ENCODE measurements around the gene CRIP2. TPM values are rescaled to one million over a fixed set of nuclear protein-coding genes. Genes with fewer than 3 reads are reported as not detected.

Gene CRIP2
- total and polyA plus RNA-seq, 2 of the 13 experiments (the other 11 are each of a cell fraction or from before 2014, with no cell fraction given), result 31.6 to 37.9 TPM

DNA sequence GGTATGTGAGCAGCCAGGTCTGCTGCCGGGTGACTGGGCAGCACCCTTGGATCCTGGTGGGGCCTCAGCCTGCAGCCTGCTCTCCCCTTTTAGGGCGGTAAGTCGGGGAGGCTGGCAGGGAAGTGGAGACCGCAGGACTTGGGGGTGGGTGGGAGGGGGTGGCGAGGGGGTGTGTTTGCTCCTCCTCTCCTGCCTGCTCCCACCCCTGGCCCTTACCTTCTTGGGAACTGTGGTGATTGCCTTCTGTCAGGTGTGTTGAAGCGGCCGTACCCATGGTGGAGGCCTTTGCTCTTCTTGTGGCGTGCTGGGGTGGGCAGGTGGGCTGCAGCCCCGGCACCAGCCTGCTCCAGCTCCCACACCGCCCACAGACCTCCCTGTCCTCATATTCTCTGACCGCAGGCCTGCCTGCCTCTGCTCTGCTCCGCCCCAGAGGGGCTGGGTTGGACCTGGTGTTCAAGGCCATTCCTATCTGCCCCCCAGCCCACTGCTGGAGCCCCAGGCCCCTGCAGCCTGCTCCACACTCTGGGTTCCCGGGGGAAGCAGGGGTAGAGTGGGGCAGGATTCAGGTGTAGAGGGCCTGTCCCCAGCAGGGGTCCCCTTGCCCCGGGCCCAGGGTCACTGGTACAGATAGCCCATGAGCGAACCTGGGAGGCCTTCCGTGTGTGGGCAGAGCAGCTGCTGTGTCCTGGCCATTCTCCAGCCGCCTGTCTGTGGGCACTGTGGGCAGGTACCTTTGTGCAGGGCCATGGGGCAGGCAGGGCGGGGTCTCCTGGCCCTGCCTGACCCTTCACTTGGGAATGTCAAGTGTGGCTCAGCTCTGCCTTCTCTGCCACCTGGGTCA is 21.6 kb downstream of the CRIP2 start (continued):
- peak; percentile 93 for TF ChIP-seq KDM3A (CRISPR knock-in tag; IDR thresholded peaks at IDR 0.05; ENCODE audit: low read depth)
- TF ChIP-seq IRX3 (CRISPR knock-in tag; IDR thresholded peaks at IDR 0.05; ENCODE audit: borderline replicate concordance, low read depth), result no peak
- peak; percentile 60; the same call in 1 of the 2 replicates for TF ChIP-seq SAFB2 (CRISPR knock-in tag; IDR thresholded peaks at IDR 0.05; ENCODE audit: borderline replicate concordance, low read depth)
- no peak for TF ChIP-seq NONO (IDR thresholded peaks at IDR 0.05)
- peak; percentile 36; the same call in 1 of the 2 replicates for TF ChIP-seq NONO (CRISPR knock-in tag; conservative IDR thresholded peaks at IDR 0.05)
- TF ChIP-seq ZNF788 (CRISPR knock-in tag; IDR thresholded peaks at IDR 0.05; ENCODE audit: borderline replicate concordance), result peak; percentile 60; the same call in 1 of the 2 replicates
- 0 out of 2 replicates have a peak, but pooled peaks have one; percentile 21 for TF ChIP-seq HINFP (CRISPR knock-in tag; IDR thresholded peaks at IDR 0.05; ENCODE audit: low read depth)
- TF ChIP-seq CBX1 (IDR thresholded peaks at IDR 0.05; ENCODE audit: low read depth), result peak; percentile 76
- TF ChIP-seq HNRNPL (IDR thresholded peaks at IDR 0.05; ENCODE audit: low read depth, low read length), result peak; percentile 100
- TF ChIP-seq, protein P1, sequence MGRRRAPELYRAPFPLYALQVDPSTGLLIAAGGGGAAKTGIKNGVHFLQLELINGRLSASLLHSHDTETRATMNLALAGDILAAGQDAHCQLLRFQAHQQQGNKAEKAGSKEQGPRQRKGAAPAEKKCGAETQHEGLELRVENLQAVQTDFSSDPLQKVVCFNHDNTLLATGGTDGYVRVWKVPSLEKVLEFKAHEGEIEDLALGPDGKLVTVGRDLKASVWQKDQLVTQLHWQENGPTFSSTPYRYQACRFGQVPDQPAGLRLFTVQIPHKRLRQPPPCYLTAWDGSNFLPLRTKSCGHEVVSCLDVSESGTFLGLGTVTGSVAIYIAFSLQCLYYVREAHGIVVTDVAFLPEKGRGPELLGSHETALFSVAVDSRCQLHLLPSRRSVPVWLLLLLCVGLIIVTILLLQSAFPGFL (CRISPR knock-in tag; IDR thresholded peaks at IDR 0.05), result no peak
- TF ChIP-seq ZNF326 (CRISPR knock-in tag; IDR thresholded peaks at IDR 0.05; ENCODE audit: borderline replicate concordance), result no peak
- TF ChIP-seq ZFP82 (CRISPR knock-in tag; IDR thresholded peaks at IDR 0.05; ENCODE audit: borderline replicate concordance), result no peak
- TF ChIP-seq PAF1 (CRISPR knock-in tag; IDR thresholded peaks at IDR 0.05), result no peak
- peak; percentile 26 for TF ChIP-seq ZNF414 (CRISPR knock-in tag; IDR thresholded peaks at IDR 0.05)
- TF ChIP-seq PHF20 (CRISPR knock-in tag; IDR thresholded peaks at IDR 0.05), result 0 out of 2 replicates have a peak, but pooled peaks have one; percentile 42
- no peak for TF ChIP-seq MAFG (CRISPR knock-in tag; IDR thresholded peaks at IDR 0.05)
- no peak for TF ChIP-seq ZNF205 (CRISPR knock-in tag; IDR thresholded peaks at IDR 0.05)
- peak; percentile 26; the same call in 1 of the 2 replicates for TF ChIP-seq ZNF552 (CRISPR knock-in tag; IDR thresholded peaks at IDR 0.05; ENCODE audit: borderline replicate concordance)
- TF ChIP-seq IKZF1 (IDR thresholded peaks at IDR 0.05), result no peak
- TF ChIP-seq MXI1 (IDR thresholded peaks at IDR 0.05; ENCODE audit: borderline replicate concordance, low read depth, low read length), result no peak
- peak; percentile 84 for TF ChIP-seq GATAD2A (CRISPR knock-in tag; IDR thresholded peaks at IDR 0.05)
- TF ChIP-seq HHEX (CRISPR knock-in tag; IDR thresholded peaks at IDR 0.05), result no peak
- TF ChIP-seq ZSCAN29 (CRISPR knock-in tag; conservative IDR thresholded peaks at IDR 0.05), result 0 out of 2 replicates have a peak, but pooled peaks have one; percentile 44
- TF ChIP-seq FOXK1 (CRISPR knock-in tag; IDR thresholded peaks at IDR 0.05; ENCODE audit: borderline replicate concordance, low read depth), result 0 out of 2 replicates have a peak, but pooled peaks have one; percentile 12
- no peak for TF ChIP-seq RFX1 (IDR thresholded peaks at IDR 0.05)

All from HepG2 (cell line).